T follicular helper cell (primary cell): ENCODE data around the gene UNCX.

Source experiments
- DNase-seq: peaks from one replicate; pipeline ENCODE4 v3.0.0-alpha.2; 2020; ENCODE audit warnings: low read depth

UNCX gene

GRCh38 chr7:1243964-1244416 lies 11.3 kb downstream of the UNCX start:
- no peak for DNase-seq

DNA sequence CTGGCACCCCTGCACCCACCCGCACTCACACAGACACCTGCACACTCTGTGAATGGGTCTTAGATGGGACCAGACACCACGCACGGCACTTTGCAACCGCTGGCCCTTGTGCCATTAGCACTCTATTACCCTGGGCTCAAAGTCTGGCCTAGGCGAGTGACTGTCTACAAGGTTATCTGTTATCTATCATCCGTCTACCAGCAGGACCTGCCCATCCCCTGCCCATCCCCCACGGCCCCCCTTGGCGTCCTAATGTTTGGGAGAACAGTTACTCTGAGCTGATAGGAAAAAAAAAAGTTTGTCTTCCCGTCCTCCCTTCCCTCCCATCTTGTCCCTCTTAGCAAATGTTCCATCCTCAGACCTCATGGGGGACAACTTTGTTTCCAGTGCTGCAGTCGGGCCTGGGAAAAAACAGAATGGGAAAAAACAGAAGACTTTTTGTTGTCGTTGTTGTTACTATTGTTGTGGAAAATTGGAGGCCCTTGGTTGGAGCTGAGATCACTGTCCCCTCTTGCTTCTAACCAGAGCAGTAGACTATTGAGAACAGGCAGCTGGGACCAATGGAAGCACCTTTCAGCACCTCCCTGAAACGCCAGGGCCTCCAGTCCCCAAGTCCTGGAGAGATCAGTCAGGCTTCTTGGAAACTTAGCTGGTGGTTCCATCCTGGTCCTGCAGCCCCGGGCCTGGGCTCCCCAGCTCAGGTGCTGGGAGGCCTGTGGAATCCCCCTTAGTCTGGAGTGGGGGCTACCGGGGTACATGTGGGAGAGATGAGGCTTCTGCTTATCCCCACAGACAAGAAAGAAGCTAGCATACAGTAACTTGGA lies 12.2 kb downstream of the UNCX start:
- no peak for DNase-seq

DNA sequence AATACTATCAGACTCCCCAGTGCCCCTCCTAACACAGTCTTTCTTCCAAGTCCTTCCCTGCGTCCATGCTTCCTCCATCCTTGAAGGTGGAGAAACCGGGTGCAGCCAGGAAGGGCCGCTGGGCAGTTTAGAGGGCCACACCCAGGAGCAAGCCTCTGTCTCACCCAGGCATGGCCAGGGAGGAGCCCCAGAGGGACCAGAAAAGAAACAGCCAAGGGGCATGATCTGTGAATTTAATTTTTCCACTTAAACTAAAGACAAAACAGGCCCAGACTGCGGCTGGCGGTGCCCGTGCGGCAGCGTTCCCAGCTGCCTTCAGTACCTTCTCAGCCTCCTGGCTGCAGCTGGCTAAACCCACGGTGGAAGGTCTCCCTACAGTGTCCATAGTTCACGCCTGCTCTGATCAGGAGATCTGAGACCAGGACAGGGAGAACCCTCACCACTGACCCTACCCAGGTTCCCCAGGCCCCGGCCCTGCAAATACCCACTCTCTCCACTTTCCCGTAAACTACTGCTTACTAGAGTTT lies 12.9 kb downstream of the UNCX start:
- no peak for DNase-seq

- no peak for DNase-seq
These were observed 13.6 kb downstream of the UNCX start for GRCh38 chr7:1246160-1246870.

GRCh38 chr7:1246871-1247526 lies 14.3 kb downstream of the UNCX start:
- DNase-seq = no peak

- DNase-seq = no peak
These were observed 14.9 kb downstream of the UNCX start for GRCh38 chr7:1247527-1248041.

- no peak for DNase-seq
These were observed 15.7 kb downstream of the UNCX start for GRCh38 chr7:1248143-1248915.

- DNase-seq = no peak
These were observed 16.4 kb downstream of the UNCX start for GRCh38 chr7:1248916-1249581.

GRCh38 chr7:1249731-1250130 lies 17.1 kb downstream of the UNCX start:
- no peak for DNase-seq

DNA sequence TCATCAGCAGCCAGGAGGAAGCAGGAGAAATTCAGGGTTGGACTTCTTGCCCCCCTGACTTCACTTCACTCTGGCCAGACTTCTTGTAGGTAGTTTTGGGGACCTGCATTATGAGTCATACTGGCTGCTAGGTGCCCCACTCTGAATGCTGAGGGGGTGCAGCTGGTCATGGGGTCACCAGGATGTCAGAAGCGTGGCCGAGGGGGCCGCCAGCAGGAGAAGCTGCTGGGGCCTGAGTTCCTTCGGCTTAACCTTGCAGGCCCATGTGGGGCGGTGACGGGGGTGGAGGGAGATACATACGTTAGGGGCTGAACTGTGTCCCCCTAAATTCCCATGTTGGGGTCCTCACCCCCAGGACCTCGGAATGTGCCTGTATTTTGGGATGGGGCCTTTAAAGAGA lies 18.2 kb downstream of the UNCX start:
- no peak for DNase-seq

- no peak for DNase-seq
These were observed 19.3 kb downstream of the UNCX start for GRCh38 chr7:1251796-1252539.

GRCh38 chr7:1252540-1253090 lies 19.9 kb downstream of the UNCX start:
- no peak for DNase-seq

DNA sequence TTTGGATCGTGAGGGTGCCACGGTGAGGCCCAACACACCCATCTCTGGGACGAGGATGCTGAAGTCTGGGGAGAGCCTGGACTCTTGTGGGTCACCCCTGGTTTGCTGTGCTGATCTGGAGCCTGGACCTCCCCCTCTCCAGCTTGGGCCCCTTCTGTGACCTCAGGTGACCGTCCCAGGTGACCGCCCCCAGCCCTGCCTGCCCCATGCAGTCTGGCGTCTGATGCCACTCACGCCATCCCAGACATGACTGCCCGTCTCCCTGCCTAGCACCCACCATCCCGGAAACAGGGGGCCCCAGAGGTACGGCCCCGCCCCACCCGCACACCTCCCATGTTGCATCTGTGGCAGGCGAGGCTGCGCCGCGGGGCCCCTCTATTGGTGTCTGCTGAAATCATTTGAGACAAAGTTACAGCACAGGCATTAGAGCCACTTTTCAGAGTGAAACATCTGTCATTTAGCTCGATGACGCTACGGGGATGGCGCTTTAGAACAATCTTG lies 21.1 kb downstream of the UNCX start:
- DNase-seq = no peak

GRCh38 chr7:1254281-1255079 lies 21.8 kb downstream of the UNCX start:
- DNase-seq = no peak

- no peak for DNase-seq
These were observed 22.6 kb downstream of the UNCX start for GRCh38 chr7:1255080-1255816.

- DNase-seq = no peak
These were observed 23.2 kb downstream of the UNCX start for GRCh38 chr7:1255817-1256340.

DNA sequence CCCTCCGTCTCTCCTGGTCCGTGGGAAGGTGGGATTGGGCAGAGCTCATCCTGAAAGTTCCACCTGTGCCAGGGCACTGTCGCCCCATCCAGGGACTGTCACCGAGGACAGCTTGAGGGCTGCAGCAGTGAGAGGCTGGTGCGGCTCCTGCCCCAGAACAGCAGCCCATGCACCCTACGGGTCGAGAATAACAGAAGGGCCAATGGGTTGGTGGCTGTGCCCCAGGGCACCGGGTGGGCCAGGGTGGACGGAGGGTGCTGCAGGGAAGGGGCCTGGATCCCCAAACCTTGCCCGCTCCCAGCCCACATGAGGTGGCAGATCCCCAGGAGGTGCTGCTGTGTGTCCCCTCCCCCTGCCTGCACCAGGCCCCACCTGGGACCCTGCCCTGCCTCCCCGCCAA lies 23.9 kb downstream of the UNCX start:
- no peak for DNase-seq

- no peak for DNase-seq
These were observed 24.5 kb downstream of the UNCX start for GRCh38 chr7:1257221-1257620.
